Activated naive CD8-positive, alpha-beta T cell treated with anti-CD3 and anti-CD28 coated beads, Interleukin-2, amount 10 ng/mL, durations not matched to agents 7 days and 5 days (primary cell): ENCODE measurements around the gene ALKBH8. TPM values are rescaled to one million over a fixed set of nuclear protein-coding genes. Genes with fewer than 3 reads are reported as not detected.
"Not testable (repeated sequence)": the region's sequence is repeated elsewhere in the genome, so short reads cannot be mapped to it uniquely, and the experiment has no call there.

ENCODE experiments used
- ATAC-seq: fragments of 150-1000 bp; cut with Tn5 transposase; one replicate; pipeline ENCODE4 v1.10.0; 2021; ENCODE audit warnings: low read depth, moderate library complexity
- POLR2A ChIA-PET: fragments of 350-600 bp; sonication (Branson Sonifier 250); formaldehyde crosslinking; loops from one replicate; lab custom pipeline; 2021; ENCODE audit warnings: antibody characterized with exemption; lab: Charles Lee
- DNase-seq: peaks from one replicate; pipeline ENCODE4 v3.0.0; 2021
- H3K27ac Mint-ChIP-seq: one replicate; pipeline ENCODE4 v1.8.0; 2022; ENCODE audit warnings: mild to moderate bottlenecking, mixed read lengths
- H3K27me3 Mint-ChIP-seq: one replicate; pipeline ENCODE4 v1.8.0; 2022; ENCODE audit warnings: mild to moderate bottlenecking, moderate library complexity, mixed read lengths
- H3K36me3 Mint-ChIP-seq: one replicate; pipeline ENCODE4 v1.8.0; 2021; ENCODE audit warnings: mild to moderate bottlenecking, mixed read lengths
- H3K4me1 Mint-ChIP-seq: one replicate; pipeline ENCODE4 v1.8.0; 2021; ENCODE audit warnings: mixed read lengths
- H3K4me3 Mint-ChIP-seq: one replicate; pipeline ENCODE4 v1.8.0; 2022; ENCODE audit warnings: mild to moderate bottlenecking, moderate library complexity, mixed read lengths
- H3K9me3 Mint-ChIP-seq: one replicate; pipeline ENCODE4 v1.8.0; 2021; ENCODE audit warnings: mixed read lengths
- total RNA-seq, 2 experiments: library from RNA; stranded (reverse); gene quantifications; one replicate each; pipeline ENCODE4 v1.2.3, GENCODE V29; 2021

ALKBH8 gene
- total RNA-seq, 2 experiments from 2014 or later: 10.5 to 12.6 TPM

GRCh38 chr11:107565955-107566501 lies 493 bp upstream of the ALKBH8 start:
- DNase-seq, ATAC-seq, H3K9me3 Mint-ChIP-seq, POLR2A ChIA-PET, H3K36me3 Mint-ChIP-seq, H3K27me3 Mint-ChIP-seq: not testable (repeated sequence)
- peak overlapping the region; percentile 93 for H3K4me3 Mint-ChIP-seq
- peaks cover 41% of the 10 kb centered on the region for H3K4me1 Mint-ChIP-seq
- peak overlapping the region; percentile 94 for H3K27ac Mint-ChIP-seq

- Mint-ChIP-seq H3K27me3 (no peaks in the 10 kb centered on the region), H3K9me3 (no peaks in the 10 kb centered on the region), H3K4me3 (peak overlapping the region; percentile 93), H3K36me3 (no peaks in the 10 kb centered on the region), H3K27ac (peak overlapping the region; percentile 94), H3K4me1 (peaks cover 43% of the 10 kb centered on the region)
- ATAC-seq: no peak
- DNase-seq: no peak
- POLR2A ChIA-PET: no interaction called here
These were observed 687 bp downstream of the ALKBH8 start for GRCh38 chr11:107564877-107565218.

- DNase-seq (no peak), ATAC-seq (no peak)
- Mint-ChIP-seq H3K4me1 (peaks cover 43% of the 10 kb centered on the region), H3K27me3 (no peaks in the 10 kb centered on the region), H3K4me3 (peak overlapping the region; percentile 47), H3K36me3 (peaks cover 7% of the 10 kb centered on the region), H3K27ac (peak overlapping the region; percentile 57), H3K9me3 (no peaks in the 10 kb centered on the region)
- POLR2A ChIA-PET: no interaction called here
These were observed 1.8 kb downstream of the ALKBH8 start for GRCh38 chr11:107563702-107564101.

- Mint-ChIP-seq H3K9me3 (no peaks in the 10 kb centered on the region), H3K36me3 (peaks cover 7% of the 10 kb centered on the region), H3K27me3 (no peaks in the 10 kb centered on the region), H3K4me3 (no peak overlapping the region), H3K4me1 (peaks cover 39% of the 10 kb centered on the region), H3K27ac (peak overlapping the region; percentile 75)
- ATAC-seq (no peak), DNase-seq (no peak)
- POLR2A ChIA-PET: interaction anchor here (1.2 kb wide), 1 partner anchor 13 kb away, joined by 3 read pairs; no protein-coding TSS in a partner anchor
These were observed 2.8 kb downstream of the ALKBH8 start for GRCh38 chr11:107562647-107563208.

GRCh38 chr11:107561688-107562087 lies 3.8 kb downstream of the ALKBH8 start:
- Mint-ChIP-seq H3K9me3 (no peaks in the 10 kb centered on the region), H3K27me3 (no peaks in the 10 kb centered on the region), H3K4me1 (peaks cover 33% of the 10 kb centered on the region), H3K36me3 (peaks cover 7% of the 10 kb centered on the region), H3K27ac (no peak overlapping the region), H3K4me3 (no peak overlapping the region)
- ATAC-seq (no peak), DNase-seq (no peak)
- POLR2A ChIA-PET: no interaction called here

- H3K4me3 Mint-ChIP-seq: no peak overlapping the region
- H3K4me1 Mint-ChIP-seq: no peaks in the 10 kb centered on the region
- no peak overlapping the region for H3K27ac Mint-ChIP-seq
- DNase-seq (no peak), ATAC-seq (no peak)
- no peaks in the 10 kb centered on the region for H3K27me3 Mint-ChIP-seq
- POLR2A ChIA-PET: no interaction called here
- H3K36me3 Mint-ChIP-seq: peaks cover 8% of the 10 kb centered on the region
- H3K9me3 Mint-ChIP-seq: no peaks in the 10 kb centered on the region
These were observed 15.2 kb downstream of the ALKBH8 start for GRCh38 chr11:107550304-107550703.

GRCh38 chr11:107549954-107550285 lies 15.6 kb downstream of the ALKBH8 start:
- no peak overlapping the region for H3K4me3 Mint-ChIP-seq
- no peak for ATAC-seq
- H3K27ac Mint-ChIP-seq: no peak overlapping the region
- no peaks in the 10 kb centered on the region for H3K9me3 Mint-ChIP-seq
- DNase-seq: no peak
- POLR2A ChIA-PET: no interaction called here
- no peaks in the 10 kb centered on the region for H3K27me3 Mint-ChIP-seq
- no peaks in the 10 kb centered on the region for H3K4me1 Mint-ChIP-seq
- H3K36me3 Mint-ChIP-seq: peaks cover 8% of the 10 kb centered on the region

- no peak overlapping the region for H3K27ac Mint-ChIP-seq
- no peaks in the 10 kb centered on the region for H3K4me1 Mint-ChIP-seq
- DNase-seq: no peak
- H3K9me3 Mint-ChIP-seq: no peaks in the 10 kb centered on the region
- no peak overlapping the region for H3K4me3 Mint-ChIP-seq
- H3K27me3 Mint-ChIP-seq: no peaks in the 10 kb centered on the region
- no peak for ATAC-seq
- H3K36me3 Mint-ChIP-seq: peaks cover 12% of the 10 kb centered on the region
- POLR2A ChIA-PET: interaction anchor here (0.9 kb wide), 1 partner anchor 13 kb away, joined by 3 read pairs; no protein-coding TSS in a partner anchor
These were observed 16.1 kb downstream of the ALKBH8 start for GRCh38 chr11:107549253-107549953.

- ATAC-seq (no peak), DNase-seq (no peak)
- Mint-ChIP-seq H3K4me3 (no peak overlapping the region), H3K27ac (no peak overlapping the region), H3K27me3 (no peaks in the 10 kb centered on the region), H3K9me3 (no peaks in the 10 kb centered on the region), H3K4me1 (no peaks in the 10 kb centered on the region), H3K36me3 (peaks cover 10% of the 10 kb centered on the region)
- POLR2A ChIA-PET: no interaction called here
These were observed 17.6 kb downstream of the ALKBH8 start for GRCh38 chr11:107547961-107548360.

- Mint-ChIP-seq H3K9me3 (no peaks in the 10 kb centered on the region), H3K36me3 (peaks cover 12% of the 10 kb centered on the region), H3K27ac (no peak overlapping the region), H3K4me3 (no peak overlapping the region), H3K4me1 (no peaks in the 10 kb centered on the region), H3K27me3 (no peaks in the 10 kb centered on the region)
- POLR2A ChIA-PET: no interaction called here
- DNase-seq: no peak
- ATAC-seq: no peak
These were observed 20.4 kb downstream of the ALKBH8 start for GRCh38 chr11:107545101-107545514.

GRCh38 chr11:107538821-107539220 lies 26.7 kb downstream of the ALKBH8 start:
- Mint-ChIP-seq H3K27ac (no peak overlapping the region), H3K9me3 (no peaks in the 10 kb centered on the region), H3K4me1 (no peaks in the 10 kb centered on the region), H3K4me3 (no peak overlapping the region), H3K36me3 (peaks cover 37% of the 10 kb centered on the region), H3K27me3 (no peaks in the 10 kb centered on the region)
- POLR2A ChIA-PET: no interaction called here
- DNase-seq: no peak
- ATAC-seq: no peak

GRCh38 chr11:107538239-107538638 lies 27.3 kb downstream of the ALKBH8 start:
- Mint-ChIP-seq H3K36me3 (peaks cover 37% of the 10 kb centered on the region), H3K27me3 (no peaks in the 10 kb centered on the region)

GRCh38 chr11:107537155-107537554 lies 28.4 kb downstream of the ALKBH8 start:
- DNase-seq, H3K4me1 Mint-ChIP-seq, POLR2A ChIA-PET, H3K27ac Mint-ChIP-seq, H3K27me3 Mint-ChIP-seq, ATAC-seq, H3K9me3 Mint-ChIP-seq, H3K4me3 Mint-ChIP-seq: not testable (repeated sequence)
- peaks cover 35% of the 10 kb centered on the region for H3K36me3 Mint-ChIP-seq

More at GRCh38 chr11:107538239-107538638, 27.3 kb downstream of the ALKBH8 start:
- no peaks in the 10 kb centered on the region for H3K9me3 Mint-ChIP-seq
- POLR2A ChIA-PET: no interaction called here
- H3K4me3 Mint-ChIP-seq: no peak overlapping the region
- DNase-seq (no peak), ATAC-seq (no peak)
- H3K27ac Mint-ChIP-seq: no peak overlapping the region
- no peaks in the 10 kb centered on the region for H3K4me1 Mint-ChIP-seq

GRCh38 chr11:107526197-107526596 lies 39.3 kb downstream of the ALKBH8 start:
- H3K4me1 Mint-ChIP-seq: no peaks in the 10 kb centered on the region
- H3K36me3 Mint-ChIP-seq: peaks cover 17% of the 10 kb centered on the region
- no peaks in the 10 kb centered on the region for H3K9me3 Mint-ChIP-seq
- no peak for ATAC-seq
- no peaks in the 10 kb centered on the region for H3K27me3 Mint-ChIP-seq
- no peak overlapping the region for H3K27ac Mint-ChIP-seq
- H3K4me3 Mint-ChIP-seq: no peak overlapping the region
- DNase-seq: no peak
- POLR2A ChIA-PET: no interaction called here
